ENCODE data around the gene PODXL. TPM values are rescaled to one million over a fixed set of nuclear protein-coding genes. Genes with fewer than 3 reads are reported as not detected.
A peak's percentile ranks its signal among the peaks of the same experiment; 100 is the strongest.

The PODXL gene
- total RNA-seq, 1 experiment from 2014 or later: 37.5 TPM

DNA sequence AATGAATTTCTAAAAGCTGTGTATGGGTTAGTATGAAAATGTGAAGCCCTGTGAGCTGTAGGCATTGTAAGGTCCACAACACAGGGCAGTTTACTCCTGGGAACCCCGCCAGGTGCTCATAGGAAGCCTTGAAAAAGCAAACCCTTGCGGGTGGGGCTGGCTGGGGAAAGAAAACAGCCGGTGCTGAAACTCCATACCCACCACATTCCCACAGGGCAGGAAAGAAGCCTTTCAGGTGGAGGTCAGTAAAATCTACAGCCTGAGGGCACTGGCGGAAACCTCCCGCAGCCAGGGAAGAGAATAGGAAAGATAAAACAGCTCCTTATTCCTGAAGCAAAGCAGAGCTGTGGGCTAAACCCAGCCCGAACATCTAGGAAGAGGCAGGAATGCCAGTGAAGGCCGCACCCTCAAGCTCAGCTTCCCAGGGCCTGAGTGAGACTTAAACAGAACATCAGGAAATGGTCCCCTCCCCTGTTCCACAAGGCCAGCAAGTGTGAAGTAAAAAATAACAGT lies 34.7 kb downstream of the PODXL start:
- Histone ChIP-seq H3K27ac (ENCODE audit: low read depth, low read length) (peak overlapping the region; percentile 66), H3K9ac (ENCODE audit: low read length) (peak overlapping the region; percentile 38), H3K79me2 (ENCODE audit: insufficient read depth, low read length) (0 out of 2 replicates have a peak, but pooled peaks cover 5% of the 10 kb centered on the region), H3K4me2 (ENCODE audit: low read length) (peak overlapping the region; percentile 62), H2AFZ (ENCODE audit: low read depth, low read length, poor library complexity, severe bottlenecking) (no peak overlapping the region), H3K9me3 (ENCODE audit: control insufficient read depth in 1 of 2, insufficient read depth in 1 of 2, low read depth in 1 of 2, low read length in 2 of 2) (no peaks in the 10 kb centered on the region), H3K27me3 (ENCODE audit: insufficient read depth, low read length) (no peaks in the 10 kb centered on the region), H3K4me1 (ENCODE audit: control insufficient read depth in 1 of 2, insufficient read depth in 2 of 2, low read length in 2 of 2) (peaks cover 23 to 29% of the 10 kb centered on the region in 2 experiments), H3K4me3 (replicated peaks in 1 of 2; ENCODE audit: low read depth in 1 of 2, low read length in 2 of 2) (0 out of 4 replicates have a peak overlapping the region, but pooled peaks of 1 of the 2 experiments have one; percentile 13), H3K36me3 (ENCODE audit: control insufficient read depth in 1 of 2, insufficient read depth in 2 of 2, low read length in 2 of 2) (no peaks in the 10 kb centered on the region), H3K9me2 (ENCODE audit: insufficient read depth) (no peaks in the 10 kb centered on the region), H4K20me1 (ENCODE audit: insufficient read depth) (no peaks in the 10 kb centered on the region)
- ChIA-PET RAD21 (ENCODE audit: low non-redundant PET in 1 of 2, low total read pairs in 2 of 2, uncharacterized antibody in 2 of 2, unreplicated experiment in 2 of 2) (no interaction called here), CTCF (interaction anchor here (1.5 kb wide), 1 partner anchor 24 kb away, joined by 6 read pairs; no protein-coding TSS in a partner anchor), POLR2A (no interaction called here)
- peak; percentile 77 for ATAC-seq
- intact Hi-C loops (cut with micrococcal nuclease): no loop called here
- no peak for TF ChIP-seq SRF (IDR thresholded peaks at IDR 0.05; ENCODE audit: low read depth)
- TF ChIP-seq CBX3 (IDR thresholded peaks at IDR 0.05; ENCODE audit: low read depth): peak; percentile 62; the same call in 1 of the 2 replicates
- no peak for TF ChIP-seq RAD21 (IDR thresholded peaks at IDR 0.05; ENCODE audit: low read depth)
- TF ChIP-seq, protein P1, sequence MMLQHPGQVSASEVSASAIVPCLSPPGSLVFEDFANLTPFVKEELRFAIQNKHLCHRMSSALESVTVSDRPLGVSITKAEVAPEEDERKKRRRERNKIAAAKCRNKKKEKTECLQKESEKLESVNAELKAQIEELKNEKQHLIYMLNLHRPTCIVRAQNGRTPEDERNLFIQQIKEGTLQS (IDR thresholded peaks at IDR 0.05): no peak
- TF ChIP-seq POLR2AphosphoS5 (IDR thresholded peaks at IDR 0.05; ENCODE audit: low read depth, low read length): no peak
- no peak for TF ChIP-seq EGR1 (IDR thresholded peaks at IDR 0.05; ENCODE audit: low read depth)
- TF ChIP-seq, protein P2, sequence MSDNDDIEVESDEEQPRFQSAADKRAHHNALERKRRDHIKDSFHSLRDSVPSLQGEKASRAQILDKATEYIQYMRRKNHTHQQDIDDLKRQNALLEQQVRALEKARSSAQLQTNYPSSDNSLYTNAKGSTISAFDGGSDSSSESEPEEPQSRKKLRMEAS (IDR thresholded peaks at IDR 0.05): no peak
- no peak for TF ChIP-seq EZH2 (IDR thresholded peaks at IDR 0.05)
- no peak for TF ChIP-seq JUND (IDR thresholded peaks at IDR 0.05)
- no TSS peak for BruUV-seq (replicated peaks)
- no peak for DNase-seq (ENCODE audit: low read depth, low spot score)

- Histone ChIP-seq H3K4me3 (replicated peaks in 1 of 2; ENCODE audit: low read depth in 1 of 2, low read length in 2 of 2) (no peak overlapping the region), H3K79me2 (ENCODE audit: insufficient read depth, low read length) (0 out of 2 replicates have a peak, but pooled peaks cover 5% of the 10 kb centered on the region), H4K20me1 (ENCODE audit: insufficient read depth) (no peaks in the 10 kb centered on the region), H3K9ac (ENCODE audit: low read length) (no peak overlapping the region), H3K36me3 (ENCODE audit: control insufficient read depth in 1 of 2, insufficient read depth in 2 of 2, low read length in 2 of 2) (no peaks in the 10 kb centered on the region), H3K27me3 (ENCODE audit: insufficient read depth, low read length) (no peaks in the 10 kb centered on the region), H3K4me1 (ENCODE audit: control insufficient read depth in 1 of 2, insufficient read depth in 2 of 2, low read length in 2 of 2) (peaks cover 31 to 34% of the 10 kb centered on the region in 2 experiments), H3K9me3 (ENCODE audit: control insufficient read depth in 1 of 2, insufficient read depth in 1 of 2, low read depth in 1 of 2, low read length in 2 of 2) (no peaks in the 10 kb centered on the region), H2AFZ (ENCODE audit: low read depth, low read length, poor library complexity, severe bottlenecking) (no peak overlapping the region), H3K27ac (ENCODE audit: low read depth, low read length) (no peak overlapping the region), H3K4me2 (ENCODE audit: low read length) (no peak overlapping the region), H3K9me2 (ENCODE audit: insufficient read depth) (no peaks in the 10 kb centered on the region)
- ChIA-PET POLR2A (no interaction called here), RAD21 (ENCODE audit: low non-redundant PET in 1 of 2, low total read pairs in 2 of 2, uncharacterized antibody in 2 of 2, unreplicated experiment in 2 of 2) (no interaction called here), CTCF (no interaction called here)
- intact Hi-C loops (cut with micrococcal nuclease): no loop called here
- no TSS peak for BruUV-seq (replicated peaks)
- no peak for ATAC-seq
- DNase-seq (ENCODE audit: low read depth, low spot score): no peak
- TF ChIP-seq, protein P1 (IDR thresholded peaks at IDR 0.05): no peak
- TF ChIP-seq EZH2 (IDR thresholded peaks at IDR 0.05): no peak
- TF ChIP-seq, protein P3, sequence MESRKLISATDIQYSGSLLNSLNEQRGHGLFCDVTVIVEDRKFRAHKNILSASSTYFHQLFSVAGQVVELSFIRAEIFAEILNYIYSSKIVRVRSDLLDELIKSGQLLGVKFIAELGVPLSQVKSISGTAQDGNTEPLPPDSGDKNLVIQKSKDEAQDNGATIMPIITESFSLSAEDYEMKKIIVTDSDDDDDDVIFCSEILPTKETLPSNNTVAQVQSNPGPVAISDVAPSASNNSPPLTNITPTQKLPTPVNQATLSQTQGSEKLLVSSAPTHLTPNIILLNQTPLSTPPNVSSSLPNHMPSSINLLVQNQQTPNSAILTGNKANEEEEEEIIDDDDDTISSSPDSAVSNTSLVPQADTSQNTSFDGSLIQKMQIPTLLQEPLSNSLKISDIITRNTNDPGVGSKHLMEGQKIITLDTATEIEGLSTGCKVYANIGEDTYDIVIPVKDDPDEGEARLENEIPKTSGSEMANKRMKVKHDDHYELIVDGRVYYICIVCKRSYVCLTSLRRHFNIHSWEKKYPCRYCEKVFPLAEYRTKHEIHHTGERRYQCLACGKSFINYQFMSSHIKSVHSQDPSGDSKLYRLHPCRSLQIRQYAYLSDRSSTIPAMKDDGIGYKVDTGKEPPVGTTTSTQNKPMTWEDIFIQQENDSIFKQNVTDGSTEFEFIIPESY (IDR thresholded peaks at IDR 0.05; ENCODE audit: extremely low read depth, insufficient replicate concordance, low read length): no peak
- no peak for TF ChIP-seq JUND (IDR thresholded peaks at IDR 0.05)
- no peak for TF ChIP-seq CBX3 (IDR thresholded peaks at IDR 0.05; ENCODE audit: low read depth)
- TF ChIP-seq ELF1 (IDR thresholded peaks at IDR 0.05; ENCODE audit: borderline replicate concordance, low read depth): no peak
- TF ChIP-seq SRF (IDR thresholded peaks at IDR 0.05; ENCODE audit: low read depth): no peak
- TF ChIP-seq TCF7L2 (IDR thresholded peaks at IDR 0.05; ENCODE audit: borderline replicate concordance, extremely low read depth, insufficient read depth, insufficient read length): no peak
- no peak for TF ChIP-seq YY1 (IDR thresholded peaks at IDR 0.05; ENCODE audit: extremely low read depth, insufficient replicate concordance, low read depth, low read length)
- TF ChIP-seq CEBPB (IDR thresholded peaks at IDR 0.05; ENCODE audit: low read depth): no peak
- TF ChIP-seq SP1 (IDR thresholded peaks at IDR 0.05; ENCODE audit: low read depth): no peak
- TF ChIP-seq RAD21 (IDR thresholded peaks at IDR 0.05; ENCODE audit: low read depth): no peak
- no peak for TF ChIP-seq POLR2A (IDR thresholded peaks at IDR 0.05; ENCODE audit: borderline replicate concordance, extremely low read depth, insufficient read depth, insufficient read length)
These were observed 37.8 kb downstream of the PODXL start for GRCh38 chr7:131518626-131519025.

Measured in HCT116 (cell line).